Measurements from ENCODE around the gene DTNBP1. TPM values are rescaled to one million over a fixed set of nuclear protein-coding genes. Genes with fewer than 3 reads are reported as not detected.

Gene DTNBP1
- total RNA-seq, 1 experiment from 2014 or later = 13.5 TPM

DNA sequence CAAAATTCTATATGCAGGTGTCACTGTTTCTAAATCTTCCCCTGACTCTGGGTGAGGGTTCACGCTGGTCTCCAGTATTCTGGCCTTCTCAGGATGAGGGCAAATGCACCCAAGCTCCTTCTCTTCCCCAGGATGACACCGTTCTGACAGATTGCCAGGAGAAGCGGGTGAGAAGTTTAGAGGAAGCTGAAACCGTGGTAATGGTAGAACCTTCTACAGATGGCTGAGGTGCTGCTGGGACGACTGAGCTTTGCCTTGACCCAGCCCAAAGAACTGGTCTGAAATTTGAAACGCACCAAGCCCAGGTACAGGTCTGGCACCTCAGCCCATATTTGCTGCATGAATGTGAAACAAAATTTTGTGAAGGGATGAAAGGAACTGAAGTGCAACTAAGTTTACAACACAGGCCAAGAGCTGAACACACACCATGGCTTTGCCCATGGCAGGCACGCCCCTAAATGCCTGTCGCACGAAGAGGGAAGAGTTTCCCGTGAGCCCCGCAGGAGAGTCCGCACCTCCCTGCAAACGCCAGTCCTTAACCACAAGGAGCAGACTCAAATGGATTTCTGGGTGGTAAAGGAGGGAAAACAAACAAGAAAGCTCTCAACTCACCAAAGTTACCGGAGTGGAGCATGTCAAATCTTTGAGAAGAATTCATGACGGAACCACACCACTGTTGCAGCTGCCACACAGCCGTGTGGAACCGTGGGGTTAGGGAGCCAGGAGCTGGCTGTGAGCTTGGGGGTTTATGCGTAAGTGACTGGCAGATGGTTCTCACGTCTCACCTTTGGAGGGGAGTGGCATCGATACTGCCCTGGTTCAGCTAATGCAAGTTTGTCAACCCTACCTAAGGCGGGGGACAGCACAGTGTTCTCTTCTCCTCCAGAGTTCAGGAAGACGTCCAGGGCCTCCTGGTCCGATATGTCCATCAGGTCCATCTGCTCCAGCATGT lies 138.9 kb downstream of the DTNBP1 start:
- Mint-ChIP-seq H3K4me3 (ENCODE audit: unreplicated experiment) (no peak overlapping the region), H3K27me3 (ENCODE audit: insufficient read depth, unreplicated experiment) (no peaks in the 10 kb centered on the region), H3K4me1 (ENCODE audit: insufficient read depth, unreplicated experiment) (peaks cover 6% of the 10 kb centered on the region), H3K36me3 (ENCODE audit: insufficient read depth, unreplicated experiment) (peaks cover 46% of the 10 kb centered on the region), H3K9me3 (ENCODE audit: unreplicated experiment) (no peaks in the 10 kb centered on the region), H3K27ac (ENCODE audit: low read depth, unreplicated experiment) (no peak overlapping the region)
- intact Hi-C loops (cut with micrococcal nuclease) = no loop called here
- POLR2A ChIA-PET = interaction anchor here (0.6 kb wide), 1 partner anchor 659 kb away, joined by 3 read pairs; no protein-coding TSS in a partner anchor
- CTCF ChIA-PET = interaction anchor here (0.6 kb wide), 1 partner anchor 605 kb away, joined by 3 read pairs; no protein-coding TSS in a partner anchor
- DNase-seq (ENCODE audit: unreplicated experiment) = no peak
- no TSS peak for BruUV-seq (replicated peaks)
- TF ChIP-seq, protein P1, sequence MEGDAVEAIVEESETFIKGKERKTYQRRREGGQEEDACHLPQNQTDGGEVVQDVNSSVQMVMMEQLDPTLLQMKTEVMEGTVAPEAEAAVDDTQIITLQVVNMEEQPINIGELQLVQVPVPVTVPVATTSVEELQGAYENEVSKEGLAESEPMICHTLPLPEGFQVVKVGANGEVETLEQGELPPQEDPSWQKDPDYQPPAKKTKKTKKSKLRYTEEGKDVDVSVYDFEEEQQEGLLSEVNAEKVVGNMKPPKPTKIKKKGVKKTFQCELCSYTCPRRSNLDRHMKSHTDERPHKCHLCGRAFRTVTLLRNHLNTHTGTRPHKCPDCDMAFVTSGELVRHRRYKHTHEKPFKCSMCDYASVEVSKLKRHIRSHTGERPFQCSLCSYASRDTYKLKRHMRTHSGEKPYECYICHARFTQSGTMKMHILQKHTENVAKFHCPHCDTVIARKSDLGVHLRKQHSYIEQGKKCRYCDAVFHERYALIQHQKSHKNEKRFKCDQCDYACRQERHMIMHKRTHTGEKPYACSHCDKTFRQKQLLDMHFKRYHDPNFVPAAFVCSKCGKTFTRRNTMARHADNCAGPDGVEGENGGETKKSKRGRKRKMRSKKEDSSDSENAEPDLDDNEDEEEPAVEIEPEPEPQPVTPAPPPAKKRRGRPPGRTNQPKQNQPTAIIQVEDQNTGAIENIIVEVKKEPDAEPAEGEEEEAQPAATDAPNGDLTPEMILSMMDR (IDR thresholded peaks at IDR 0.05; ENCODE audit: unreplicated experiment) = no peak

- no TSS peak for BruUV-seq (replicated peaks)
- no peak overlapping the region for H3K4me3 Mint-ChIP-seq (ENCODE audit: unreplicated experiment)
- POLR2A ChIA-PET = no interaction called here
- no peaks in the 10 kb centered on the region for H3K27me3 Mint-ChIP-seq (ENCODE audit: insufficient read depth, unreplicated experiment)
- CTCF ChIA-PET = interaction anchor here (0.9 kb wide), 1 partner anchor 30 kb away, joined by 3 read pairs; no protein-coding TSS in a partner anchor
- H3K27ac Mint-ChIP-seq (ENCODE audit: low read depth, unreplicated experiment) = no peak overlapping the region
- H3K4me1 Mint-ChIP-seq (ENCODE audit: insufficient read depth, unreplicated experiment) = peaks cover 6% of the 10 kb centered on the region
- intact Hi-C loops (cut with micrococcal nuclease) = no loop called here
- DNase-seq (ENCODE audit: unreplicated experiment) = no peak
- TF ChIP-seq, protein P1 (IDR thresholded peaks at IDR 0.05; ENCODE audit: unreplicated experiment) = no peak
- peaks cover 55% of the 10 kb centered on the region for H3K36me3 Mint-ChIP-seq (ENCODE audit: insufficient read depth, unreplicated experiment)
- H3K9me3 Mint-ChIP-seq (ENCODE audit: unreplicated experiment) = no peaks in the 10 kb centered on the region
Measured at GRCh38 chr6:15522856-15523529, 139.8 kb downstream of the DTNBP1 start.

GRCh38 chr6:15522427-15522826 lies 140.4 kb downstream of the DTNBP1 start:
- peaks cover 61% of the 10 kb centered on the region for H3K36me3 Mint-ChIP-seq (ENCODE audit: insufficient read depth, unreplicated experiment)
- TF ChIP-seq, protein P1 (IDR thresholded peaks at IDR 0.05; ENCODE audit: unreplicated experiment) = no peak
- H3K27me3 Mint-ChIP-seq (ENCODE audit: insufficient read depth, unreplicated experiment) = no peaks in the 10 kb centered on the region
- DNase-seq (ENCODE audit: unreplicated experiment) = no peak
- ChIA-PET POLR2A (interaction anchor here (1.0 kb wide), 1 partner anchor 12 kb away, joined by 3 read pairs; no protein-coding TSS in a partner anchor), CTCF (interaction anchor here (0.9 to 1.0 kb wide), 3 partner anchors 31 to 1455 kb away, joined by 3 read pairs; no protein-coding TSS in a partner anchor)
- H3K4me1 Mint-ChIP-seq (ENCODE audit: insufficient read depth, unreplicated experiment) = peaks cover 6% of the 10 kb centered on the region
- intact Hi-C loops (cut with micrococcal nuclease) = no loop called here
- BruUV-seq (replicated peaks) = no TSS peak
- H3K27ac Mint-ChIP-seq (ENCODE audit: low read depth, unreplicated experiment) = no peak overlapping the region
- H3K4me3 Mint-ChIP-seq (ENCODE audit: unreplicated experiment) = no peak overlapping the region
- H3K9me3 Mint-ChIP-seq (ENCODE audit: unreplicated experiment) = no peaks in the 10 kb centered on the region

DNA sequence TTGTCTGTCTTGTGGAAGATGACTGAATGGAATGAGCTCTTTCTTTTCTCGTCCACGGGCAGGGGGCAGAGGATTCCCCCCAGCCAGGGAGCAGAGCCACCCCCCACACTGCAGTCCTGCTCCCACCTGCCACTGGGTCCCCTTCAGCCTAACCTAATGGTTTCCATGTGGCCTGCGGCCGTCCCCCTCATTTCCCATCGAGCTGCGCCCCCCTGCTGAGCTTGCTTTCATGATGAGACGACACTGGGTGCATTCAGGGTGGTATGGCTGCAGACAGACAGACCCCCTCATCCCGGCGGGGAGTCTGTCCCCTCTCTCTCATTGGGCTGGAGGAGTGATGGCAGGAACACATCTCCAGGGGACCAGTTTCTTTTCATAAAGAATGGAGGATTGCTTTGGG lies 140.8 kb downstream of the DTNBP1 start:
- POLR2A ChIA-PET = interaction anchor here (1.0 kb wide), 1 partner anchor 13 kb away, joined by 3 read pairs; no protein-coding TSS in a partner anchor
- Mint-ChIP-seq H3K36me3 (ENCODE audit: insufficient read depth, unreplicated experiment) (peaks cover 61% of the 10 kb centered on the region), H3K4me1 (ENCODE audit: insufficient read depth, unreplicated experiment) (peaks cover 6% of the 10 kb centered on the region), H3K27me3 (ENCODE audit: insufficient read depth, unreplicated experiment) (no peaks in the 10 kb centered on the region), H3K27ac (ENCODE audit: low read depth, unreplicated experiment) (no peak overlapping the region), H3K4me3 (ENCODE audit: unreplicated experiment) (no peak overlapping the region), H3K9me3 (ENCODE audit: unreplicated experiment) (no peaks in the 10 kb centered on the region)
- CTCF ChIA-PET = interaction anchor here (0.9 to 1.0 kb wide), 3 partner anchors 31 to 1455 kb away, joined by 3 read pairs; no protein-coding TSS in a partner anchor
- no peak for DNase-seq (ENCODE audit: unreplicated experiment)
- no TSS peak for BruUV-seq (replicated peaks)
- intact Hi-C loops (cut with micrococcal nuclease) = no loop called here
- TF ChIP-seq, protein P1 (IDR thresholded peaks at IDR 0.05; ENCODE audit: unreplicated experiment) = no peak
